ENCODE data around the gene INO80E.

Gene INO80E

DNA sequence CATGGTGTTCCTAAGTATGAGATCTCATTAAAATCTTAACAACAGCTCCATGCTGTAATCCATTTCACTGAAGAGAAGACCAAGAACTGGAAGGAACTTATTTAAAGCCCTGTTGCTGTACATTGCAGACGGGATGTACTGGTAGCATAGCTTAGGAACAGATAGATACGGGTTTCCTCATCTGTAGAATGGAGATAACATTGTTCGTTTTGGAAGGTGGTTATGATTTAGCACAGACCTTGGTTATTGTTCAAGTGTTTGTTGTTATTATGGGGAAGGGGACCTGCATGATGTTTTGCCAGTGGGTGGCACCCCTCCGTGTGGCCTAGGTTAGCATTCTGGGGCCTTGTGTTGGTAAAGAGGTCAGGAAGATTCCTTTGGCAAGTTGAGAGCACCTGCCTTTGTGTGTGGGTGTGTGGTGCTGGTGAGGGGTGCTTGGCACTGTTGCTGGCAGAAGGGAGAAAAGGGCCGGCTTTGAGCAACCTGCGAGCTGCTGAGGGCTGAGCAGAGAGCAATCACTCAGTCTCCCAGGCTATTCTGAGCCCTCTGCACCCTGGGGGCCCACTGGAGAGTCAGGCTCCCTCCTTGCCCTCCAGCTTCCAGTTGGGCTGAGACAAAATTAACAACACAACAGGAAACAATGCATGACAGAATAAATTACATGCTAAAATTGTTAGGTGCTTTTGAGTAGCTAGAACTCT, 20.1 kb upstream of the INO80E start:
- Histone ChIP-seq H3K36me3 (ENCODE audit: control insufficient read depth in 1 of 2, insufficient read depth in 2 of 2, low read length in 2 of 2) (peaks cover 28 to 43% of the 10 kb centered on the region in 2 donors), H3K4me3 (ENCODE audit: low read depth in 1 of 2, low read length in 2 of 2) (peak overlapping the region; percentile 95 to 96), H3K27ac (ENCODE audit: low read depth, low read length) (no peak overlapping the region)

GRCh38 chr16:29977063-29977825, 18.8 kb upstream of the INO80E start:
- H3K27ac ChIP-seq (ENCODE audit: low read depth, low read length), result no peak overlapping the region
- H3K4me3 ChIP-seq (ENCODE audit: low read depth in 1 of 2, low read length in 2 of 2), result peak overlapping the region in 1 of 2 donors; percentile 96
- H3K9ac ChIP-seq (ENCODE audit: low read depth in 1 of 2, low read length in 2 of 2), result no peak overlapping the region
- H3K36me3 ChIP-seq (ENCODE audit: control insufficient read depth in 1 of 2, insufficient read depth in 2 of 2, low read length in 2 of 2), result peaks cover 37 to 48% of the 10 kb centered on the region in 2 donors
- no peaks in the 10 kb centered on the region for H3K27me3 ChIP-seq (ENCODE audit: control insufficient read depth in 1 of 2, insufficient read depth in 2 of 2, low read length in 2 of 2)
- peaks cover 31 to 33% of the 10 kb centered on the region in 2 donors for H3K4me1 ChIP-seq (ENCODE audit: control insufficient read depth in 1 of 2, insufficient read depth in 2 of 2, low read length in 2 of 2)
- H3K9me3 ChIP-seq (ENCODE audit: control insufficient read depth in 1 of 2, low read length in 2 of 2), result no peaks in the 10 kb centered on the region

More for the DNA sequence above, 20.1 kb upstream of the INO80E start:
- Histone ChIP-seq H3K9ac (ENCODE audit: low read depth in 1 of 2, low read length in 2 of 2) (peak overlapping the region; percentile 60 to 91), H3K4me1 (ENCODE audit: control insufficient read depth in 1 of 2, insufficient read depth in 2 of 2, low read length in 2 of 2) (peaks cover 31 to 33% of the 10 kb centered on the region in 2 donors), H3K9me3 (ENCODE audit: control insufficient read depth in 1 of 2, low read length in 2 of 2) (no peaks in the 10 kb centered on the region), H3K27me3 (ENCODE audit: control insufficient read depth in 1 of 2, insufficient read depth in 2 of 2, low read length in 2 of 2) (no peaks in the 10 kb centered on the region)

- Histone ChIP-seq H3K9ac (ENCODE audit: low read depth in 1 of 2, low read length in 2 of 2) (no peak overlapping the region), H3K4me3 (ENCODE audit: low read depth in 1 of 2, low read length in 2 of 2) (no peak overlapping the region), H3K27ac (ENCODE audit: low read depth, low read length) (no peak overlapping the region), H3K9me3 (ENCODE audit: control insufficient read depth in 1 of 2, low read length in 2 of 2) (no peaks in the 10 kb centered on the region), H3K27me3 (ENCODE audit: control insufficient read depth in 1 of 2, insufficient read depth in 2 of 2, low read length in 2 of 2) (no peaks in the 10 kb centered on the region), H3K4me1 (ENCODE audit: control insufficient read depth in 1 of 2, insufficient read depth in 2 of 2, low read length in 2 of 2) (peaks cover 29 to 31% of the 10 kb centered on the region in 2 donors), H3K36me3 (ENCODE audit: control insufficient read depth in 1 of 2, insufficient read depth in 2 of 2, low read length in 2 of 2) (peaks cover 46 to 54% of the 10 kb centered on the region in 2 donors)
Measured at GRCh38 chr16:29978081-29978480, 18.0 kb upstream of the INO80E start.

DNA sequence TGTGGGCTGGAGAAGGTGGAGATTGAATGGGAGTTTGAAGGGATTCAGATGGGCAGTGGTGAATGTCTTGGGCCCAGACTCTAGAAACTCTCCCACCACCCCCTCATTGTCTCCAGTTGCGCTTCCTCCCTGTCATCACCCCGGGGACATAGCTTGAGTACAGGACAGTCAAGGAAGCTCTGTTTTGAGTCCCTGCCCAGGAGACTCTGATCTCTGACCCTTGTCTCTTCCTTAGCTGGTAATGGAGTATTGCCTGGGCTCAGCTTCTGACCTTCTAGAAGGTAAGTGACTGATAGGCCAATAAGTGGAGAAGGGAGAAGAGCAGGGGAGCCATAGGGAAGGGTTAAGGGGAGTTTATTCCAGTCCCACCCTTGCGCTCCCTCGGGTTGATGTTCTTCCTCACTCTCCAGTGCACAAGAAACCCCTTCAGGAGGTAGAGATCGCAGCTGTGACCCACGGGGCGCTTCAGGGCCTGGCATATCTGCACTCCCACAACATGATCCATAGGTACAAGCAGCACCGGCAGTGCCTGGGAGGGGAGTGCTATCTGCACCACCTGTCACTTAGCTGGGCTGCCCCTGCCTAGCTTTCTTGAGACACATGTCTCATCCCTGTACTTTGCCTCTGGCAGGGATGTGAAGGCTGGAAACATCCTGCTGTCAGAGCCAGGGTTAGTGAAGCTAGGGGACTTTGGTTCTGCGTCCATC, 17.3 kb upstream of the INO80E start:
- no peak overlapping the region for H3K9ac ChIP-seq (ENCODE audit: low read depth in 1 of 2, low read length in 2 of 2)
- peaks cover 27% of the 10 kb centered on the region in 2 donors for H3K4me1 ChIP-seq (ENCODE audit: control insufficient read depth in 1 of 2, insufficient read depth in 2 of 2, low read length in 2 of 2)
- H3K27me3 ChIP-seq (ENCODE audit: control insufficient read depth in 1 of 2, insufficient read depth in 2 of 2, low read length in 2 of 2), result no peaks in the 10 kb centered on the region
- H3K9me3 ChIP-seq (ENCODE audit: control insufficient read depth in 1 of 2, low read length in 2 of 2), result no peaks in the 10 kb centered on the region
- H3K36me3 ChIP-seq (ENCODE audit: control insufficient read depth in 1 of 2, insufficient read depth in 2 of 2, low read length in 2 of 2), result peaks cover 50 to 61% of the 10 kb centered on the region in 2 donors
- no peak overlapping the region for H3K4me3 ChIP-seq (ENCODE audit: low read depth in 1 of 2, low read length in 2 of 2)
- H3K27ac ChIP-seq (ENCODE audit: low read depth, low read length), result no peak overlapping the region

- peaks cover 81 to 92% of the 10 kb centered on the region in 2 donors for H3K36me3 ChIP-seq (ENCODE audit: control insufficient read depth in 1 of 2, insufficient read depth in 2 of 2, low read length in 2 of 2)
- no peaks in the 10 kb centered on the region for H3K4me1 ChIP-seq (ENCODE audit: control insufficient read depth in 1 of 2, insufficient read depth in 2 of 2, low read length in 2 of 2)
- no peak overlapping the region for H3K9ac ChIP-seq (ENCODE audit: low read depth in 1 of 2, low read length in 2 of 2)
- H3K9me3 ChIP-seq (ENCODE audit: control insufficient read depth in 1 of 2, low read length in 2 of 2), result no peaks in the 10 kb centered on the region
- H3K4me3 ChIP-seq (ENCODE audit: low read depth in 1 of 2, low read length in 2 of 2), result no peak overlapping the region
- no peak overlapping the region for H3K27ac ChIP-seq (ENCODE audit: low read depth, low read length)
- H3K27me3 ChIP-seq (ENCODE audit: control insufficient read depth in 1 of 2, insufficient read depth in 2 of 2, low read length in 2 of 2), result no peaks in the 10 kb centered on the region
Measured at GRCh38 chr16:29982560-29983419, 13.3 kb upstream of the INO80E start.

GRCh38 chr16:29983420-29984136, 12.5 kb upstream of the INO80E start:
- no peak overlapping the region for H3K4me3 ChIP-seq (ENCODE audit: low read depth in 1 of 2, low read length in 2 of 2)
- no peaks in the 10 kb centered on the region for H3K9me3 ChIP-seq (ENCODE audit: control insufficient read depth in 1 of 2, low read length in 2 of 2)
- H3K36me3 ChIP-seq (ENCODE audit: control insufficient read depth in 1 of 2, insufficient read depth in 2 of 2, low read length in 2 of 2), result peaks cover 82 to 92% of the 10 kb centered on the region in 2 donors
- no peaks in the 10 kb centered on the region for H3K4me1 ChIP-seq (ENCODE audit: control insufficient read depth in 1 of 2, insufficient read depth in 2 of 2, low read length in 2 of 2)
- no peak overlapping the region for H3K27ac ChIP-seq (ENCODE audit: low read depth, low read length)
- H3K27me3 ChIP-seq (ENCODE audit: control insufficient read depth in 1 of 2, insufficient read depth in 2 of 2, low read length in 2 of 2), result no peaks in the 10 kb centered on the region
- H3K9ac ChIP-seq (ENCODE audit: low read depth in 1 of 2, low read length in 2 of 2), result no peak overlapping the region

DNA sequence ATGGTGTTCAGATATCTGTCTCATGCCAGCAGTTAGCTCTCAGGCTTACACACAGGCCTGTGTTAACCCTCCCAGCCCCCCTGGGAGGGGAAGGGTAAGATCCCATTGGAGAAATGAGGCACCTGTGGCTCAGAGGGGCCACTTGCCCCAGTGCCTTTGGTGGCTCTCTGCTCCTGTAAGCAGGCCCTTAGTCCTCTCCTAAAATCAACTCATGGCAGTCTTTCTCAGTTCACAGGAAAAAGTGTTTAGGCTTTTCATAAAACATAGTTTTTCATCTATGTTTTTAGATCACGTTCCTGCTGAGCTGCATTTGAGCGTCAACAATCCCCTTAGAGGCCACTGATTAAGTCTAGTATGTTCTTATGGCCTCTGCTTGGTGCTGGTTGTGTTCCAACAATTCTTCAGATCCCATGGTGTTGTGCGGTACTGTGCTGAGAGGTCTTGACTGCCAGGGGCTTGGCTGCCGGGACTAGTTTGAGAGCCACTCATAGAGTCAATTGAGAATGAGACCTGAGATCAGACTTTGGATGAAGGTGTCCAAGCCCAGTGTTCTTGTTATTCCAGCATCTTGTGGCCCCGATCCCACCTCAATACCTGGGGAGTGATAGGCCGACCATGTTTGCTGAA, 11.8 kb upstream of the INO80E start:
- Histone ChIP-seq H3K27ac (ENCODE audit: low read depth, low read length) (no peak overlapping the region), H3K4me1 (ENCODE audit: control insufficient read depth in 1 of 2, insufficient read depth in 2 of 2, low read length in 2 of 2) (no peaks in the 10 kb centered on the region), H3K9me3 (ENCODE audit: control insufficient read depth in 1 of 2, low read length in 2 of 2) (no peaks in the 10 kb centered on the region), H3K27me3 (ENCODE audit: control insufficient read depth in 1 of 2, insufficient read depth in 2 of 2, low read length in 2 of 2) (no peaks in the 10 kb centered on the region), H3K4me3 (ENCODE audit: low read depth in 1 of 2, low read length in 2 of 2) (no peak overlapping the region), H3K36me3 (ENCODE audit: control insufficient read depth in 1 of 2, insufficient read depth in 2 of 2, low read length in 2 of 2) (peaks cover 80 to 92% of the 10 kb centered on the region in 2 donors), H3K9ac (ENCODE audit: low read depth in 1 of 2, low read length in 2 of 2) (no peak overlapping the region)

DNA sequence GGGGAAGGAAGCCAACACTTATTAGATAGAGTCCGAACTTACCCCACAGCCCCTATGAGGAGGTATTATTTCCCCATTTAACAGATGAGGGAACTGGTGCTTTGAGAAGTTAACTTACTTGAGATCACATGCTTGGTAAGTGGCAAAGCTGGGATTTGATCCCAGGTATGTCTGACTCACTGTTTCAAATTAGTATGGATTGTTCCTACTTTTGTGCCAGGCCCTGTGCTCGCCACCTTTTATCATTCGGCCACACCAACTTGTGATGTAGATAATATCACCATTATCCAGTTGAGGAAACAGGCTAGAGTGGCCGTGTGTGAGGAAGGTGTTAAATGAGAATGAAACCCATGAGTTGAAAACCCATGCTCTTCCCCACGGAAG, 11.3 kb upstream of the INO80E start:
- H3K4me3 ChIP-seq (ENCODE audit: low read depth in 1 of 2, low read length in 2 of 2), result no peak overlapping the region
- no peaks in the 10 kb centered on the region for H3K9me3 ChIP-seq (ENCODE audit: control insufficient read depth in 1 of 2, low read length in 2 of 2)
- no peaks in the 10 kb centered on the region for H3K4me1 ChIP-seq (ENCODE audit: control insufficient read depth in 1 of 2, insufficient read depth in 2 of 2, low read length in 2 of 2)
- H3K9ac ChIP-seq (ENCODE audit: low read depth in 1 of 2, low read length in 2 of 2), result no peak overlapping the region
- H3K27ac ChIP-seq (ENCODE audit: low read depth, low read length), result no peak overlapping the region
- peaks cover 80 to 92% of the 10 kb centered on the region in 2 donors for H3K36me3 ChIP-seq (ENCODE audit: control insufficient read depth in 1 of 2, insufficient read depth in 2 of 2, low read length in 2 of 2)
- H3K27me3 ChIP-seq (ENCODE audit: control insufficient read depth in 1 of 2, insufficient read depth in 2 of 2, low read length in 2 of 2), result no peaks in the 10 kb centered on the region

GRCh38 chr16:29985271-29985811, 10.7 kb upstream of the INO80E start:
- H3K4me3 ChIP-seq (ENCODE audit: low read depth in 1 of 2, low read length in 2 of 2), result no peak overlapping the region
- H3K9ac ChIP-seq (ENCODE audit: low read depth in 1 of 2, low read length in 2 of 2), result no peak overlapping the region
- no peaks in the 10 kb centered on the region for H3K4me1 ChIP-seq (ENCODE audit: control insufficient read depth in 1 of 2, insufficient read depth in 2 of 2, low read length in 2 of 2)
- no peak overlapping the region for H3K27ac ChIP-seq (ENCODE audit: low read depth, low read length)
- peaks cover 77 to 87% of the 10 kb centered on the region in 2 donors for H3K36me3 ChIP-seq (ENCODE audit: control insufficient read depth in 1 of 2, insufficient read depth in 2 of 2, low read length in 2 of 2)
- no peaks in the 10 kb centered on the region for H3K27me3 ChIP-seq (ENCODE audit: control insufficient read depth in 1 of 2, insufficient read depth in 2 of 2, low read length in 2 of 2)
- H3K9me3 ChIP-seq (ENCODE audit: control insufficient read depth in 1 of 2, low read length in 2 of 2), result no peaks in the 10 kb centered on the region
